Upper lobe of right lung (tissue), 1 donor: ENCODE data around the gene MAN2B2. TPM values are rescaled to one million over a fixed set of nuclear protein-coding genes. Genes with fewer than 3 reads are reported as not detected.

Source experiments
- ATAC-seq: fragments of 200-7000 bp; cut with Tn5 transposase; one replicate; pipeline ENCODE4 v1.9.1; 2020; ENCODE audit warnings: mild to moderate bottlenecking, moderate library complexity
- DNase-seq: peaks from one replicate; pipeline ENCODE4 v3.0.0-alpha.2; 2020
- H3K27ac ChIP-seq: fragments of 200-600 bp; one replicate; pipeline ENCODE4 v1.8.0; 2022
- H3K27me3 ChIP-seq: fragments of 200-600 bp; one replicate; pipeline ENCODE4 v1.8.0; 2022; ENCODE audit warnings: mild to moderate bottlenecking
- H3K36me3 ChIP-seq: fragments of 200-600 bp; one replicate; pipeline ENCODE4 v1.8.0; 2022
- H3K4me1 ChIP-seq: fragments of 200-600 bp; one replicate; pipeline ENCODE4 v1.8.0; 2022
- H3K4me3 ChIP-seq: fragments of 200-600 bp; one replicate; pipeline ENCODE4 v1.8.0; 2022; ENCODE audit warnings: mild to moderate bottlenecking
- H3K9me3 ChIP-seq: fragments of 200-600 bp; one replicate; pipeline ENCODE4 v1.8.0; 2022
- intact Hi-C: fragments of 100-400 bp; cut with DNase I; formaldehyde crosslinking; loops from one replicate; pipeline ENCODE4 v1.11.0; 2022
- total RNA-seq: library from RNA; stranded (reverse); fragmentation: NEBNext Ultra II Directional; extraction: Animal tissue kit (Norgen Biotek cat#: 25700); gene quantifications from one replicate; pipeline ENCODE4 v1.2.1, GENCODE V29; 2021
- TF ChIP-seq, protein P1 (sequence below): fragments of 200-600 bp; IDR thresholded peaks from one replicate; pipeline ENCODE4 v1.8.0; 2022; ENCODE audit warnings: antibody characterized with exemption
- donor health status: DM: no; HTN: yes; CAD: no; lungs with severe emphysema.

Gene MAN2B2
- total RNA-seq, 1 donor from 2014 or later = 39.6 TPM

DNA sequence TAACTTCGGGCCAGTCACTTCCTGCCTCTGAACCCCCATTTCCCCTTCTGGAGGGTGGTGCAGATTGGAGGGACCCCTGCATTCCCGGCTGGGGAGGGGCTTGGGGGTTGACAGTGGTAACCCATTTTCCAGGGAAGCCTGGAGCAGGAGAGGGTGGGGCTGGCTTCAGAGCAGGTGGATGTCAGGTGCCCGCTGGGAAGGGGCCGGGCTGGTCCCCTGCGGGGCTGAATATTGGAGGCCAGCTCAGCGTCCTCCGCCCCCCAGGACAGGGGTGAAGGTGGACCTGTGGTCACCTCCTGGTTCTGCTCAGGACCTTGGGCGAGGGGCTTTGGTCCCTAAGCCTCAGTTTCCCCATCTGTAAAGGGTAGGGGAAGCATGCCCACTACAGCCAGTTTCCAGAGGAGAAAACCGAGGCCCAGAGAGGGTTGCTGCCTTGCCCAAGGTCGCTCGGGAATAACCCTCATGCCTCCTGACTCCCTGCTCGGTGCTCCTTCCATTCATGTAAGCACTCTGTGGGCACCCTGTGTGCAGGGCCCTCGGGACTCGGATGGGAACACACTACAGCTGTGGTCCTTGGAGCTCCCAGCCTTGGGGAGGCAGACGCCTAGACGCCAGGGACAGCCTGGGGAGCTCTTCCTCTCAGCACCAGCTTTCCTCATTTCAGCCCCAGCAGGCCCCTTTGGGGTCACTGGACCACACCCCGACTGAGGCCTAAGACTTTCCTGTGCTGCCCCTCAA, 683 bp downstream of the MAN2B2 start:
- H3K27ac ChIP-seq = peak overlapping the region; percentile 85
- TF ChIP-seq, protein P1, sequence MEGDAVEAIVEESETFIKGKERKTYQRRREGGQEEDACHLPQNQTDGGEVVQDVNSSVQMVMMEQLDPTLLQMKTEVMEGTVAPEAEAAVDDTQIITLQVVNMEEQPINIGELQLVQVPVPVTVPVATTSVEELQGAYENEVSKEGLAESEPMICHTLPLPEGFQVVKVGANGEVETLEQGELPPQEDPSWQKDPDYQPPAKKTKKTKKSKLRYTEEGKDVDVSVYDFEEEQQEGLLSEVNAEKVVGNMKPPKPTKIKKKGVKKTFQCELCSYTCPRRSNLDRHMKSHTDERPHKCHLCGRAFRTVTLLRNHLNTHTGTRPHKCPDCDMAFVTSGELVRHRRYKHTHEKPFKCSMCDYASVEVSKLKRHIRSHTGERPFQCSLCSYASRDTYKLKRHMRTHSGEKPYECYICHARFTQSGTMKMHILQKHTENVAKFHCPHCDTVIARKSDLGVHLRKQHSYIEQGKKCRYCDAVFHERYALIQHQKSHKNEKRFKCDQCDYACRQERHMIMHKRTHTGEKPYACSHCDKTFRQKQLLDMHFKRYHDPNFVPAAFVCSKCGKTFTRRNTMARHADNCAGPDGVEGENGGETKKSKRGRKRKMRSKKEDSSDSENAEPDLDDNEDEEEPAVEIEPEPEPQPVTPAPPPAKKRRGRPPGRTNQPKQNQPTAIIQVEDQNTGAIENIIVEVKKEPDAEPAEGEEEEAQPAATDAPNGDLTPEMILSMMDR = no peak
- no peaks in the 10 kb centered on the region for H3K9me3 ChIP-seq
- peaks cover 12% of the 10 kb centered on the region for H3K4me1 ChIP-seq
- ATAC-seq = no peak
- H3K27me3 ChIP-seq = no peaks in the 10 kb centered on the region
- DNase-seq = no peak
- H3K36me3 ChIP-seq = peaks cover 19% of the 10 kb centered on the region
- H3K4me3 ChIP-seq = peak overlapping the region; percentile 99
- intact Hi-C loops = no loop called here

DNA sequence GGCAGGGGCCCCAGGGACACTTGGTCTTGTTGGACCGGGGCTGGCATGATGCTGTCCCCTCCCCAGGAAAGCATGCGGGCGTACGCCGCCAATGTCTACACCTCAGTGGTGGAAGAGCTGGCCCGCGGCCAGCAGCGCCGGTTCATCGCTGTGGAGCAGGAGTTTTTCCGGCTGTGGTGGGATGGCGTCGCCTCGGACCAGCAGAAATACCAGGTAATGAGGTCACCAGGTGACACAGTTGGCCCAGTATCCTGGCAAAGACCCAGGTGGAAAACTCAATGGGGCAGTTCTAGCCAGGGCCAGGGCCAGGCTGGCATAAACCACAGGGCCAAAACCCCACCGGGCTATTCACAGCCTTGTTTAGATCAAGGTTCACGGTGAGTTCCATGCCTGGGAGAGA, 1.5 kb downstream of the MAN2B2 start:
- no peak overlapping the region for H3K4me3 ChIP-seq
- ATAC-seq = no peak
- TF ChIP-seq, protein P1 = no peak

DNA sequence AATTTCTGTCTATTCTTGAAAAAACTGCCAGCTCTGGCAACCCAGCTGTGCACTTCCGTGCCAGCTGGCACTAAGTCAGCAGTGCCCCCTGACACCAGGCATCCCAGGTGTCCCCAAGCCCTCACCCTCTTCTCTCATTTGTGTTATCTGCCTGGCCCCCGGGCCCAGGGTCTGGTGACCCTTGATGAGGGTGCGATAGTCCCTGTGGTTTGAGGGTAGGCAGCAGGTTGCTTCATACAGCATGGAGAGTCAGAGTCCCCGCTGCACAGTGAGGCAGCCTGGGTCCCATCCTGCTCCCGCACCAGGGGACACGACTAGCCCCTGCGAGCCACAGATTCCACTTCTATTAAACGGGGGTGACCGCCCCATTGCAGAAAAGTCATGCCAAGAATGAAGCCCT, 1.9 kb downstream of the MAN2B2 start:
- H3K27me3 ChIP-seq = no peaks in the 10 kb centered on the region
- H3K9me3 ChIP-seq = no peaks in the 10 kb centered on the region
- ATAC-seq (no peak), DNase-seq (no peak)
- H3K36me3 ChIP-seq = peaks cover 32% of the 10 kb centered on the region
- no peak overlapping the region for H3K27ac ChIP-seq
- intact Hi-C loops = no loop called here
- TF ChIP-seq, protein P1 = no peak
- no peak overlapping the region for H3K4me3 ChIP-seq
- H3K4me1 ChIP-seq = peaks cover 12% of the 10 kb centered on the region

More for the DNA sequence above, 1.5 kb downstream of the MAN2B2 start:
- intact Hi-C loops = no loop called here
- DNase-seq = no peak
- H3K4me1 ChIP-seq = peaks cover 12% of the 10 kb centered on the region
- no peak overlapping the region for H3K27ac ChIP-seq
- H3K36me3 ChIP-seq = peaks cover 27% of the 10 kb centered on the region
- no peaks in the 10 kb centered on the region for H3K9me3 ChIP-seq
- H3K27me3 ChIP-seq = no peaks in the 10 kb centered on the region

DNA sequence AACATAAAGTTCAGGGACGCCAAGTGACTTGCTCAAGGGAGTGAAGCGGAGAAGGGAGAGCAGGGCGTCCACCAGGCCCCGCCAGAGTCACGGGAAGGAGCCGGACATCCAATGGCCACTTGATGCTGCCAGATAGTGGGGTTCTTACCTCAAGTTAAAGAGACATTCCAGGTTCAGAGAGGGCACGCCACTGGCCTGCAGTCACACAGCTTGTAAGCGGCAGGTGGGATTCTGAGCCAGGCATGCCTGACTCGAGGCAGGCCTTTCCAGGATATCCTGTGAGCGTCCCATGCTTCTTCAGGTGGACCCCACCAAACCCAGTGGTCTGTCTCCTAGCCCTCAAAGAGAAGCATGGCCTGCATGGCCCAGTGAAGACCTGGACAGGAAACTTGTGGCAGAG, 2.4 kb downstream of the MAN2B2 start:
- ATAC-seq (no peak), DNase-seq (no peak)
- Histone ChIP-seq H3K27me3 (no peaks in the 10 kb centered on the region), H3K27ac (no peak overlapping the region), H3K36me3 (peaks cover 36% of the 10 kb centered on the region), H3K9me3 (no peaks in the 10 kb centered on the region), H3K4me1 (peaks cover 12% of the 10 kb centered on the region), H3K4me3 (no peak overlapping the region)
- TF ChIP-seq, protein P1 = no peak
- intact Hi-C loops = no loop called here

DNA sequence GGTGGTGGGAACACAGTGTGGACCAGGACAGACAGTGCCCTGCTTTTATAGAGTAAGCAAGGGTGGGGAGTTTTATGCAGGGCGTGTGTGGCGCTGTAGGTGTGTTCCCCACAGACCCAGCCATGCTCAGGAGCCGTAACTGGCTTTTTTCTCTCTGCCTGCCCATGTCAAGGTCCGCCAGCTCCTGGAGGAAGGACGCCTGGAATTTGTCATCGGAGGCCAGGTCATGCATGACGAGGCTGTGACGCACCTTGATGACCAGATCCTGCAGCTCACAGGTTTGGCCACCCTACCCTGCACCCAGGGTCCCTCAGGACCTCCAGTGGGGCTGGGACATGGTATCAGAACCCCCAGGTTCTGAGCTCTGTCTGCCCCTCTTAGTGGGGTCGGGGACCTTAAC, 3.2 kb downstream of the MAN2B2 start:
- H3K27ac ChIP-seq = no peak overlapping the region
- intact Hi-C loops = no loop called here

More for the DNA sequence above, 3.2 kb downstream of the MAN2B2 start:
- Histone ChIP-seq H3K36me3 (peaks cover 37% of the 10 kb centered on the region), H3K9me3 (no peaks in the 10 kb centered on the region), H3K27me3 (no peaks in the 10 kb centered on the region), H3K4me1 (peaks cover 12% of the 10 kb centered on the region), H3K4me3 (no peak overlapping the region)
- TF ChIP-seq, protein P1 = no peak
- ATAC-seq (no peak), DNase-seq (no peak)
